ENCODE results near the gene MED4. TPM values are rescaled to one million over a fixed set of nuclear protein-coding genes. Genes with fewer than 3 reads are reported as not detected.

Gene MED4
- total and polyA plus RNA-seq, 2 of the 8 experiments (the other 6 are each of a cell fraction or from before 2014, with no cell fraction given), result 25.7 to 48.1 TPM

- FAIRE-seq, result no peak
- no peak for DNase-seq (ENCODE audit: low read depth in 1 of 2, low spot score in 2 of 2)
- peaks cover 10 to 82% (median 52%) of the 10 kb centered on the region in 4 experiments; a peak in 7 of 8 replicates for H3K36me3 ChIP-seq (ENCODE audit: control insufficient read depth in 2 of 4, insufficient read depth in 4 of 4, low read length in 3 of 4)
- no peak overlapping the region for H3K27ac ChIP-seq (ENCODE audit: low read depth, low read length)
- POLR2A ChIA-PET (ENCODE audit: partially characterized antibody), result no interaction called here
- H3K9me3 ChIP-seq (ENCODE audit: insufficient read depth in 2 of 2, low read depth in 1 of 2, low read length in 1 of 2), result peaks cover 75 to 76% of the 10 kb centered on the region in 2 experiments
- no peak overlapping the region for H2BK15ac ChIP-seq (ENCODE audit: low read length)
- H3K27me3 ChIP-seq (replicated peaks in 1 of 4; ENCODE audit: control insufficient read depth in 3 of 4, extremely low read depth in 1 of 4, insufficient read depth in 3 of 4, low read length in 3 of 4), result no peaks in the 10 kb centered on the region
- no peak overlapping the region for H3K4ac ChIP-seq (replicated peaks; ENCODE audit: insufficient read length, low read depth, low read length)
- H3K23ac ChIP-seq (ENCODE audit: insufficient read length), result no peak overlapping the region
- no peak for TF ChIP-seq POLR2AphosphoS5 (IDR thresholded peaks at IDR 0.05; ENCODE audit: low read depth, low read length)
- TF ChIP-seq EZH2 (IDR thresholded peaks at IDR 0.05; ENCODE audit: low read depth, low read length, severe bottlenecking), result no peak
- H3K56ac ChIP-seq (replicated peaks; ENCODE audit: insufficient read length, low read depth, low read length), result no peak overlapping the region
- H3K4me1 ChIP-seq (replicated peaks in 1 of 4; ENCODE audit: control insufficient read depth in 3 of 4, insufficient read depth in 4 of 4, low read length in 3 of 4), result no peaks in the 10 kb centered on the region
- no peak overlapping the region for H2BK20ac ChIP-seq (ENCODE audit: low read length)
- no peak overlapping the region for H2AK5ac ChIP-seq (ENCODE audit: low read depth, low read length)
- no peaks in the 10 kb centered on the region for H3K23me2 ChIP-seq (ENCODE audit: low read depth, low read length)
- H3K4me3 ChIP-seq (ENCODE audit: extremely low read depth in 1 of 4, insufficient read depth in 2 of 4, low read depth in 3 of 4, low read length in 4 of 4), result peak overlapping the region in 1 of 4 experiments; percentile 35; a peak in 1 of 8 replicates
- no peak overlapping the region for H4K5ac ChIP-seq (ENCODE audit: insufficient read length, low read depth, low read length)
- H2AFZ ChIP-seq (ENCODE audit: low read length), result no peak overlapping the region
- CTCF ChIA-PET (ENCODE audit: partially characterized antibody), result interaction anchor here (0.7 to 1.5 kb wide), 2 partner anchors 31 to 571 kb away, joined by 3 read pairs; partner anchors contain the start of gene NUDT15
- no peak overlapping the region for H4K8ac ChIP-seq (ENCODE audit: extremely low read depth, insufficient read depth, low read length)
- 96% methylated on average over 2 of the region's 2 CpGs; no CpG with 5 or more reads in 1 of the 2 experiments for WGBS, 2 experiments (ENCODE audit: extremely low coverage in 1 of 2, insufficient coverage in 1 of 2, insufficient read length in 1 of 2, insufficient replicate concordance in 2 of 2, low coverage in 1 of 2, low lambda C conversion rate in 2 of 2, missing lambda C conversion rate in 1 of 2)
- no peak overlapping the region for H3K14ac ChIP-seq (ENCODE audit: insufficient read length)
- no peaks in the 10 kb centered on the region for H3K79me2 ChIP-seq (ENCODE audit: control insufficient read depth in 1 of 2, insufficient read depth in 2 of 2, low read length in 2 of 2)
- H2BK12ac ChIP-seq (ENCODE audit: low read depth, low read length), result no peak overlapping the region
- no peak overlapping the region for H3K18ac ChIP-seq (ENCODE audit: extremely low read depth, low read length)
- H3K4me2 ChIP-seq (ENCODE audit: insufficient read depth in 1 of 2, low read depth in 2 of 2, low read length in 2 of 2), result no peak overlapping the region
- no peak overlapping the region for H4K91ac ChIP-seq (replicated peaks; ENCODE audit: insufficient read length, low read length)
- H3K79me1 ChIP-seq (ENCODE audit: low read depth, low read length), result no peaks in the 10 kb centered on the region
- H2BK120ac ChIP-seq (replicated peaks; ENCODE audit: low read depth, low read length), result no peak overlapping the region
- no peaks in the 10 kb centered on the region for H4K20me1 ChIP-seq (replicated peaks in 1 of 2; ENCODE audit: control insufficient read depth in 1 of 2, insufficient read depth in 2 of 2, low read length in 2 of 2)
- no peak overlapping the region for H3K9ac ChIP-seq (replicated peaks in 1 of 4; ENCODE audit: extremely low read depth in 1 of 4, low read depth in 3 of 4, low read length in 3 of 4)
- no peak overlapping the region for H2BK5ac ChIP-seq (ENCODE audit: low read depth, low read length)
Observed at GRCh38 chr13:48068952-48069351, 26.0 kb downstream of the MED4 start.
